SK-N-SH (cell line): ENCODE results near the gene AAMDC. TPM values are rescaled to one million over a fixed set of nuclear protein-coding genes. Genes with fewer than 3 reads are reported as not detected.

Source experiments
- CTCF ChIA-PET: fragments of 300-600, 350-600 bp; formaldehyde crosslinking; extraction: SDS; loops from one replicate; lab custom pipeline; 2021; lab: Yijun Ruan, JAX
- POLR2A ChIA-PET: fragments of 350-600 bp; sonication (Branson Sonifier 250); formaldehyde crosslinking; extraction: SDS; loops from one replicate; lab custom pipeline; 2020; ENCODE audit warnings: antibody characterized with exemption, inconsistent platforms; lab: Yijun Ruan, JAX
- DNase-seq: peaks from one replicate; pipeline ENCODE4 v3.0.0; 2012
- H2AFZ ChIP-seq: fragments of 200-600 bp; sonication (generic); 2 replicates; pipeline ENCODE4 v1.8.1; 2016; ENCODE audit warnings: antibody characterized with exemption, mild to moderate bottlenecking, low read depth
- H3F3A ChIP-seq: fragments of 200-600 bp; sonication (generic); replicated peaks from 2 replicates; pipeline ENCODE3; 2016; ENCODE audit warnings: antibody characterized with exemption, mild to moderate bottlenecking; ENCODE audit not compliant: insufficient read depth
- H3K27ac ChIP-seq, 2 experiments: fragments of 200-500 bp in 1 of 2; fragments of 200-600 bp in 1 of 2; sonication (Bioruptor generic) in 1 of 2; sonication (generic), shearing (Covaris generic) in 1 of 2; 2 replicates each; pipeline versions ENCODE4 v1.5.1 to v1.6.1; 2014 to 2016; ENCODE audit warnings: low read depth in 2 of 2, inconsistent platforms in 1 of 2, low read length in 1 of 2, mild to moderate bottlenecking in 1 of 2, mixed read lengths in 1 of 2
- H3K27me3 ChIP-seq: fragments of 200-600 bp; sonication (generic), shearing (Covaris generic); 2 replicates; pipeline ENCODE4 v1.6.1; 2016; ENCODE audit warnings: mixed run types; ENCODE audit not compliant: insufficient read depth
- H3K36me3 ChIP-seq, 2 experiments: fragments of 200-500 bp in 1 of 2; fragments of 200-600 bp in 1 of 2; sonication (Bioruptor generic) in 1 of 2; sonication (generic) in 1 of 2; replicated peaks in 1 of 2; 2 replicates each; pipeline versions ENCODE3 to v1.5.1; 2014 to 2016; ENCODE audit warnings: low read length in 1 of 2, mild to moderate bottlenecking in 1 of 2; ENCODE audit not compliant: insufficient read depth in 2 of 2, control insufficient read depth in 1 of 2
- H3K4me1 ChIP-seq, 2 experiments: fragments of 200-500 bp in 1 of 2; fragments of 200-600 bp in 1 of 2; sonication (Bioruptor generic) in 1 of 2; sonication (generic), shearing (Covaris generic) in 1 of 2; 2 replicates each; pipeline versions ENCODE4 v1.5.1 to v1.6.1; 2014 to 2016; ENCODE audit warnings: low read depth in 1 of 2, low read length in 1 of 2, mixed run types in 1 of 2; ENCODE audit not compliant: insufficient read depth in 2 of 2, control insufficient read depth in 1 of 2
- H3K4me2 ChIP-seq: fragments of 200-600 bp; sonication (generic), shearing (Covaris generic); 2 replicates; pipeline ENCODE4 v1.6.1; 2017; ENCODE audit warnings: mixed run types
- H3K4me3 ChIP-seq, 2 experiments: fragments of 200-500 bp in 1 of 2; fragments of 200-600 bp in 1 of 2; sonication (Bioruptor generic) in 1 of 2; sonication (generic), shearing (Covaris generic) in 1 of 2; 2 replicates each; pipeline versions ENCODE4 v1.5.1 to v1.8.1; 2014 to 2016; ENCODE audit warnings: low read depth in 2 of 2, inconsistent platforms in 1 of 2, low read length in 1 of 2, mild to moderate bottlenecking in 1 of 2, mixed read lengths in 1 of 2, moderate library complexity in 1 of 2
- H3K79me2 ChIP-seq: fragments of 200-600 bp; sonication (generic); 2 replicates; pipeline ENCODE4 v1.8.1; 2017; ENCODE audit warnings: mild to moderate bottlenecking; ENCODE audit not compliant: insufficient read depth
- H3K9ac ChIP-seq: fragments of 200-600 bp; sonication (generic); 2 replicates; pipeline ENCODE4 v1.6.1; 2017; ENCODE audit warnings: mixed run types
- H3K9me2 ChIP-seq: fragments of 200-600 bp; sonication (generic); 2 replicates; pipeline ENCODE4 v1.6.1; 2017; ENCODE audit warnings: mixed run types
- H3K9me3 ChIP-seq: fragments of 200-600 bp; sonication (generic); 2 replicates; pipeline ENCODE4 v1.6.1; 2017; ENCODE audit warnings: mixed run types, mild to moderate bottlenecking, moderate library complexity
- H4K20me1 ChIP-seq: fragments of 200-600 bp; sonication (generic); 2 replicates; pipeline ENCODE4 v1.6.1; 2017; ENCODE audit warnings: mild to moderate bottlenecking, mixed run types; ENCODE audit not compliant: insufficient read depth
- EP300 ChIP-seq, 2 experiments: IDR thresholded peaks; 2 replicates each; pipeline versions ENCODE4 v1.4.0 to v1.6.1; 2012; ENCODE audit warnings: borderline replicate concordance in 1 of 2, low read depth in 1 of 2, low read length in 1 of 2
- EZH2phosphoT487 ChIP-seq: fragments of 200-600 bp; sonication (generic); IDR thresholded peaks from 2 replicates; pipeline ENCODE4 v1.6.1; 2017; ENCODE audit warnings: low read depth, mixed run types, mild to moderate bottlenecking, antibody characterized with exemption, moderate library complexity, borderline replicate concordance
- FOXJ3 ChIP-seq: sonication (generic); formaldehyde crosslinking; IDR thresholded peaks from 2 replicates; pipeline ENCODE4 v1.5.1; 2020; ENCODE audit warnings: mild to moderate bottlenecking, missing genetic modification reagents
- FOXM1 ChIP-seq: IDR thresholded peaks from 2 replicates; pipeline ENCODE4 v1.4.0; 2012; ENCODE audit warnings: low read depth, mild to moderate bottlenecking
- GABPA ChIP-seq: IDR thresholded peaks from 2 replicates; pipeline ENCODE4 v1.4.0; 2012; ENCODE audit warnings: low read depth, mild to moderate bottlenecking
- GATA2 ChIP-seq: sonication (generic); formaldehyde crosslinking; IDR thresholded peaks from 2 replicates; pipeline ENCODE4 v1.5.0; 2020; ENCODE audit warnings: mild to moderate bottlenecking, missing genetic modification reagents
- MAX ChIP-seq: IDR thresholded peaks from 2 replicates; pipeline ENCODE4 v1.4.0; 2012; ENCODE audit warnings: low read depth
- MXI1 ChIP-seq: IDR thresholded peaks from 2 replicates; pipeline ENCODE4 v1.6.1; 2012; ENCODE audit warnings: mild to moderate bottlenecking, low read depth, low read length, improper control_type of control experiment
- NFIC ChIP-seq: IDR thresholded peaks from 2 replicates; pipeline ENCODE4 v1.4.0; 2012; ENCODE audit warnings: borderline replicate concordance
- PBX3 ChIP-seq: IDR thresholded peaks from 2 replicates; pipeline ENCODE4; 2012
- RAD21 ChIP-seq: IDR thresholded peaks from 2 replicates; pipeline ENCODE4 v1.6.1; 2012; ENCODE audit warnings: mild to moderate bottlenecking, low read length
- RCOR1 ChIP-seq: fragments of 150-350 bp; IDR thresholded peaks from 2 replicates; pipeline ENCODE4 v1.6.1; 2017; ENCODE audit warnings: antibody characterized with exemption, low read length
- REST ChIP-seq: IDR thresholded peaks from 2 replicates; pipeline ENCODE4 v1.6.1; 2012; ENCODE audit warnings: mild to moderate bottlenecking, low read depth, low read length, moderate library complexity
- SIN3A ChIP-seq: IDR thresholded peaks from 2 replicates; pipeline ENCODE4 v1.6.1; 2012; ENCODE audit warnings: low read depth, mild to moderate bottlenecking, low read length, moderate library complexity, borderline replicate concordance
- TAF1 ChIP-seq: IDR thresholded peaks from 2 replicates; pipeline ENCODE4 v1.6.1; 2012; ENCODE audit warnings: low read depth, mild to moderate bottlenecking, low read length, moderate library complexity, borderline replicate concordance
- TCF12 ChIP-seq: IDR thresholded peaks from 2 replicates; pipeline ENCODE4 v1.4.0; 2012
- TEAD4 ChIP-seq: IDR thresholded peaks from 2 replicates; pipeline ENCODE4 v1.4.0; 2012; ENCODE audit warnings: mild to moderate bottlenecking, borderline replicate concordance; ENCODE audit not compliant: insufficient read depth
- YY1 ChIP-seq: IDR thresholded peaks from 2 replicates; pipeline ENCODE4 v1.4.0; 2012; ENCODE audit warnings: low read depth, mild to moderate bottlenecking
- WGBS: methylation state at CpG from one replicate; pipeline ENCODE4 v1.1.6; 2017; ENCODE audit warnings: low lambda C conversion rate; 5-methylcytosine and 5-hydroxymethylcytosine counted together
- polyA plus RNA-seq, 3 experiments: library from polyadenylated mRNA; depleted of rRNA; stranded (reverse); fragments of >200 nt; gene quantifications; 2 replicates each; pipeline ENCODE4 v1.2.3, GENCODE V29; 2012
- TF ChIP-seq, protein P1 (sequence below): fragments of 200-600 bp; sonication (generic); IDR thresholded peaks from 2 replicates; pipeline ENCODE4 v1.6.1; 2017; ENCODE audit warnings: antibody characterized with exemption, mild to moderate bottlenecking, moderate library complexity
- TF ChIP-seq, protein P2 (sequence below): IDR thresholded peaks from 2 replicates; pipeline ENCODE4 v1.4.0; 2012; ENCODE audit warnings: low read depth, borderline replicate concordance

Gene AAMDC
- polyA plus RNA-seq, 1 of the 3 experiments (the other 2 are of a cell fraction), result 66.6 TPM

DNA sequence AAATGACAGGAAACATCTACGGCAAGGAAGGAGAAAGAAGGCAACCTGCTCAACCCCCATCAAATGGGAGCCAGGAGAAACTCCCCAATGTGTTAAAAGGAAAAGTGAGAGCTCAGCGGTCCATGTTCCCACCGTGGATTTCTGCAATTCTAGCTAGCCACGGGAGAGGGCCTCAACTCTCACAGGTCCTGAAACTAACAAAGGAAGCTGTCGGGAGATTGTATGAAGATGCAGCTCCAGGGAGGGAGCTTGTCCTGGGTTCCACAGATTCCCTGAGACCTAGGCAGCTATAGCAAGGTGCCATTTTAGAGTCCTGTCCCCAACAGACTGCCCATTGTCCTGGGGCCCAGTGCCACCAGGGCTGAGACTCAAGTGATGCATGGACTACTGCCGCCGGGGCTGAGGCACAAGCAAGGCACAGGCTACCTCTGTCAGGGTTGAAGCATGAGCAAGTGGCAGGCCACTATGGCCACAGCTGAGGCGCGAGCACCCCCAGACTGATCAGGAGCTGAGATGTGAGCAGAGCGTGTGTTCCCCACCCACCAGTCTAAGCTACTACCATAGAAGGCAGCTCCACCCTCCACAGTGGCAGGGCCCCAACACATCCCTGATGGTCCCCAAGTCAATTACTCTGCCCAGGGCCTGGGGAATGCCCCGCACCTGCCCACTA, 31.7 kb upstream of the AAMDC start:
- no peak for TF ChIP-seq MAX
- TF ChIP-seq MXI1, result no peak
- no peak for TF ChIP-seq TCF12
- no peak for TF ChIP-seq PBX3
- TF ChIP-seq, protein P1, sequence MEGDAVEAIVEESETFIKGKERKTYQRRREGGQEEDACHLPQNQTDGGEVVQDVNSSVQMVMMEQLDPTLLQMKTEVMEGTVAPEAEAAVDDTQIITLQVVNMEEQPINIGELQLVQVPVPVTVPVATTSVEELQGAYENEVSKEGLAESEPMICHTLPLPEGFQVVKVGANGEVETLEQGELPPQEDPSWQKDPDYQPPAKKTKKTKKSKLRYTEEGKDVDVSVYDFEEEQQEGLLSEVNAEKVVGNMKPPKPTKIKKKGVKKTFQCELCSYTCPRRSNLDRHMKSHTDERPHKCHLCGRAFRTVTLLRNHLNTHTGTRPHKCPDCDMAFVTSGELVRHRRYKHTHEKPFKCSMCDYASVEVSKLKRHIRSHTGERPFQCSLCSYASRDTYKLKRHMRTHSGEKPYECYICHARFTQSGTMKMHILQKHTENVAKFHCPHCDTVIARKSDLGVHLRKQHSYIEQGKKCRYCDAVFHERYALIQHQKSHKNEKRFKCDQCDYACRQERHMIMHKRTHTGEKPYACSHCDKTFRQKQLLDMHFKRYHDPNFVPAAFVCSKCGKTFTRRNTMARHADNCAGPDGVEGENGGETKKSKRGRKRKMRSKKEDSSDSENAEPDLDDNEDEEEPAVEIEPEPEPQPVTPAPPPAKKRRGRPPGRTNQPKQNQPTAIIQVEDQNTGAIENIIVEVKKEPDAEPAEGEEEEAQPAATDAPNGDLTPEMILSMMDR, result no peak
- TF ChIP-seq EZH2phosphoT487, result no peak
- no peak for TF ChIP-seq GABPA
- TF ChIP-seq YY1, result no peak
- TF ChIP-seq FOXM1, result no peak
- no peak for TF ChIP-seq RAD21
- no peak for TF ChIP-seq SIN3A
- TF ChIP-seq RCOR1, result no peak
- no peak for TF ChIP-seq FOXJ3 (CRISPR knock-in tag)
- TF ChIP-seq, protein P2, sequence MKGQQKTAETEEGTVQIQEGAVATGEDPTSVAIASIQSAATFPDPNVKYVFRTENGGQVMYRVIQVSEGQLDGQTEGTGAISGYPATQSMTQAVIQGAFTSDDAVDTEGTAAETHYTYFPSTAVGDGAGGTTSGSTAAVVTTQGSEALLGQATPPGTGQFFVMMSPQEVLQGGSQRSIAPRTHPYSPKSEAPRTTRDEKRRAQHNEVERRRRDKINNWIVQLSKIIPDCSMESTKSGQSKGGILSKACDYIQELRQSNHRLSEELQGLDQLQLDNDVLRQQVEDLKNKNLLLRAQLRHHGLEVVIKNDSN, result no peak
- TF ChIP-seq GATA2 (CRISPR knock-in tag), result no peak
- TF ChIP-seq TEAD4, result no peak
- no peak for TF ChIP-seq NFIC
- TF ChIP-seq REST, result no peak
- no peak for TF ChIP-seq TAF1
- no peak for TF ChIP-seq EP300 (IDR thresholded peaks at IDR 0.05; ENCODE audit: borderline replicate concordance in 1 of 2, low read depth in 1 of 2, low read length in 1 of 2)
- TF ChIP-seq, all 33 proteins: peak for 0
- Histone ChIP-seq H3K4me2 (no peak overlapping the region), H2AFZ (no peak overlapping the region), H3K9me3 (no peaks in the 10 kb centered on the region), H3K4me1 (no peaks in the 10 kb centered on the region; a peak in 1 of 4 replicates), H3K79me2 (peaks cover 100% of the 10 kb centered on the region), H4K20me1 (peaks cover 95% of the 10 kb centered on the region), H3K27ac (no peak overlapping the region), H3F3A (no peaks in the 10 kb centered on the region), H3K9ac (no peak overlapping the region), H3K9me2 (no peaks in the 10 kb centered on the region), H3K4me3 (no peak overlapping the region), H3K27me3 (no peaks in the 10 kb centered on the region), H3K36me3 (peaks cover 0 to 6% of the 10 kb centered on the region in 2 experiments)
- WGBS, result 77% methylated on average over 5 of the region's 11 CpGs
- CTCF ChIA-PET, result interaction anchor here (1.6 kb wide), 1 partner anchor 10 kb away, joined by 4 read pairs; no protein-coding TSS in a partner anchor
- no peak for DNase-seq
- POLR2A ChIA-PET, result no interaction called here
